NCI-H1694 treated with DMSO at 0.1 percent for 48 hours (cell line): ENCODE results near the gene PNPO.

ENCODE experiments used
- DNase-seq: peaks from one replicate; lab custom pipeline; 2025; lab: John Stamatoyannopoulos, UW

PNPO gene

GRCh38 chr17:47998044-47998443, 56.7 kb downstream of the PNPO start:
- no peak for DNase-seq
